Esophagus muscularis mucosa (tissue), 4 donors: Measurements from ENCODE around the gene ARSA. TPM values are rescaled to one million over a fixed set of nuclear protein-coding genes. Genes with fewer than 3 reads are reported as not detected.

Source experiments
- DNase-seq: peaks from one replicate; pipeline ENCODE4 v3.0.0-alpha.2; 2017; ENCODE audit errors: extremely low spot score
- H3K27ac ChIP-seq, 4 donors: fragments of 200-600 bp; sonication (generic); replicated peaks in 1 of 4; 1 replicate in 3 of 4; 2 replicates in 1 of 4; pipeline ENCODE4 v1.5.1; 2016 to 2019; ENCODE audit warnings: mild to moderate bottlenecking in 1 of 4
- H3K27me3 ChIP-seq, 4 donors: fragments of 200-600 bp; sonication (generic); one replicate each; pipeline versions ENCODE4 v1.5.1 to v1.6.0; 2016 to 2019
- H3K36me3 ChIP-seq, 4 donors: fragments of 200-600 bp; sonication (generic); one replicate each; pipeline ENCODE4 v1.5.1; 2016 to 2019
- H3K4me1 ChIP-seq, 4 donors: fragments of 200-600 bp; sonication (generic); one replicate each; pipeline ENCODE4 v1.5.1; 2016 to 2019
- H3K4me3 ChIP-seq, 4 donors: fragments of 200-600 bp; sonication (generic); 1 replicate in 2 of 4; 2 replicates in 2 of 4; pipeline ENCODE4 v1.5.1; 2016 to 2019; ENCODE audit warnings: mild to moderate bottlenecking in 4 of 4, moderate library complexity in 1 of 4
- H3K9me3 ChIP-seq, 4 donors: fragments of 200-600 bp; sonication (generic); 1 replicate in 3 of 4; 2 replicates in 1 of 4; pipeline ENCODE4 v1.5.1; 2016 to 2019
- CTCF ChIP-seq, 3 experiments: fragments of 200-600 bp in 2 of 3; fragments of 450-650 bp in 1 of 3; sonication (generic) in 2 of 3; IDR thresholded peaks; one replicate each; pipeline ENCODE4 v1.5.1; 2017 to 2019; ENCODE audit warnings: antibody characterized with exemption in 3 of 3, mild to moderate bottlenecking in 2 of 3, moderate library complexity in 1 of 3
- EP300 ChIP-seq: sonication (generic); formaldehyde crosslinking; IDR thresholded peaks from one replicate; pipeline ENCODE4 v1.6.1; 2017; ENCODE audit warnings: antibody characterized with exemption
- POLR2A ChIP-seq: fragments of 450-650 bp; IDR thresholded peaks from one replicate; pipeline ENCODE4 v1.6.1; 2017; ENCODE audit warnings: antibody characterized with exemption, moderate library complexity, mild to moderate bottlenecking, low read depth
- POLR2AphosphoS5 ChIP-seq, 2 donors: sonication (generic); formaldehyde crosslinking; IDR thresholded peaks; one replicate each; pipeline ENCODE4 v1.6.1; 2017; ENCODE audit warnings: antibody characterized with exemption in 2 of 2
- WGBS: methylation state at CpG from one replicate; pipeline ENCODE4 v1.1.5; 2018; 5-methylcytosine and 5-hydroxymethylcytosine counted together
- intact Hi-C: fragments of 100-400 bp; cut with DNase I; formaldehyde crosslinking; loops from one replicate; pipeline ENCODE4 v1.15.1; 2023
- total RNA-seq, 4 donors: library from RNA; depleted of rRNA; stranded (reverse); fragments of >200 nt; gene quantifications; one replicate each; pipeline versions ENCODE4 v1.1.0 to v1.2.1, GENCODE V29; 2016

Gene ARSA
- total RNA-seq, 4 donors from 2014 or later = 24.5 to 49.4 (median 28.8) TPM

- Histone ChIP-seq H3K27me3 (peaks cover 0 to 90% (median 18%) of the 10 kb centered on the region in 4 donors), H3K4me1 (peaks cover 9 to 30% (median 20%) of the 10 kb centered on the region in 4 donors), H3K36me3 (peaks cover 0 to 3% (median 0%) of the 10 kb centered on the region in 4 donors), H3K27ac (no peak overlapping the region), H3K9me3 (no peaks in the 10 kb centered on the region), H3K4me3 (peak overlapping the region; percentile 51 to 62 (median 54))
- intact Hi-C loops = no loop called here
- DNase-seq = no peak
- TF ChIP-seq POLR2A (no peak), CTCF (IDR thresholded peaks at IDR 0.05) (no peak), POLR2AphosphoS5 (IDR thresholded peaks at IDR 0.05) (no peak), EP300 (no peak)
- WGBS = 25% methylated on average over 9 of the region's 52 CpGs
Observed at GRCh38 chr22:50600967-50601668, 26.8 kb downstream of the ARSA start.

GRCh38 chr22:50600538-50600937, 27.4 kb downstream of the ARSA start, which contains the start of gene MAPK8IP2:
Gene MAPK8IP2 (plus strand): TSS chr22:50600793. CDS start chr22:50600819, 26 bp downstream.
- H3K27me3 ChIP-seq = peaks cover 0 to 85% (median 18%) of the 10 kb centered on the region in 4 donors
- H3K36me3 ChIP-seq = peaks cover 0 to 3% (median 0%) of the 10 kb centered on the region in 4 donors
- H3K4me3 ChIP-seq = peak within 1 kb of the TSS; percentile 51 to 62 (median 54)
- under 1% methylated on average over 28 of the region's 61 CpGs for WGBS
- H3K4me1 ChIP-seq = peaks cover 9 to 30% (median 20%) of the 10 kb centered on the region in 4 donors
- DNase-seq = no peak
- TF ChIP-seq EP300 = no peak
- TF ChIP-seq POLR2A = no peak
- TF ChIP-seq CTCF (IDR thresholded peaks at IDR 0.05) = no peak
- no peak for TF ChIP-seq POLR2AphosphoS5 (IDR thresholded peaks at IDR 0.05)
- intact Hi-C loops = no loop called here
- H3K9me3 ChIP-seq = no peaks in the 10 kb centered on the region
- H3K27ac ChIP-seq = no peak within 1 kb of the TSS

GRCh38 chr22:50599816-50600455, 28.0 kb downstream of the ARSA start:
- peaks cover 0 to 79% (median 18%) of the 10 kb centered on the region in 4 donors for H3K27me3 ChIP-seq
- WGBS = 31% methylated on average over 23 of the region's 52 CpGs
- peaks cover 0 to 3% (median 0%) of the 10 kb centered on the region in 4 donors for H3K36me3 ChIP-seq
- peaks cover 9 to 30% (median 20%) of the 10 kb centered on the region in 4 donors for H3K4me1 ChIP-seq
- intact Hi-C loops = no loop called here
- no peak for DNase-seq
- no peaks in the 10 kb centered on the region for H3K9me3 ChIP-seq
- TF ChIP-seq EP300 = no peak
- no peak for TF ChIP-seq POLR2AphosphoS5 (IDR thresholded peaks at IDR 0.05)
- TF ChIP-seq CTCF (IDR thresholded peaks at IDR 0.05) = no peak
- no peak for TF ChIP-seq POLR2A
- H3K4me3 ChIP-seq = peak overlapping the region; percentile 51 to 62 (median 54)
- H3K27ac ChIP-seq = no peak overlapping the region

- H3K4me1 ChIP-seq = peaks cover 9 to 22% (median 16%) of the 10 kb centered on the region in 4 donors
- WGBS = 88% methylated on average over 5 of the region's 5 CpGs
- no peak overlapping the region for H3K4me3 ChIP-seq
- H3K36me3 ChIP-seq = peaks cover 0 to 3% (median 0%) of the 10 kb centered on the region in 4 donors
- no peak for DNase-seq
- TF ChIP-seq POLR2AphosphoS5 (IDR thresholded peaks at IDR 0.05) (no peak), POLR2A (no peak), CTCF (IDR thresholded peaks at IDR 0.05) (no peak), EP300 (no peak)
- H3K9me3 ChIP-seq = no peaks in the 10 kb centered on the region
- intact Hi-C loops = no loop called here
- no peak overlapping the region for H3K27ac ChIP-seq
- peaks cover 0 to 50% (median 5%) of the 10 kb centered on the region in 4 donors for H3K27me3 ChIP-seq
Observed at GRCh38 chr22:50597097-50597496, 30.9 kb downstream of the ARSA start.
